Measurements from ENCODE around the gene GLDN. TPM values are rescaled to one million over a fixed set of nuclear protein-coding genes. Genes with fewer than 3 reads are reported as not detected.
"Not testable (repeated sequence)": the region's sequence is repeated elsewhere in the genome, so short reads cannot be mapped to it uniquely, and the experiment has no call there.

GLDN gene
- total RNA-seq, 1 donor from 2014 or later: not detected

- intact Hi-C loops (cut with micrococcal nuclease): no loop called here
- H3K4me1 Mint-ChIP-seq: no peaks in the 10 kb centered on the region
- no peaks in the 10 kb centered on the region for H3K9me3 Mint-ChIP-seq
- no peak for DNase-seq
- H3K4me3 Mint-ChIP-seq: no peak overlapping the region
- peaks cover 11% of the 10 kb centered on the region for H3K27me3 Mint-ChIP-seq
- no peak overlapping the region for H3K27ac Mint-ChIP-seq
- no peaks in the 10 kb centered on the region for H3K36me3 Mint-ChIP-seq (ENCODE audit: low read depth)
These were observed 55.5 kb downstream of the GLDN start for GRCh38 chr15:51396921-51397320.

GRCh38 chr15:51398626-51399025, 57.2 kb downstream of the GLDN start:
- intact Hi-C loops (cut with micrococcal nuclease): no loop called here
- DNase-seq: no peak
- H3K36me3 Mint-ChIP-seq (ENCODE audit: low read depth): no peaks in the 10 kb centered on the region
- peaks cover 11% of the 10 kb centered on the region for H3K27me3 Mint-ChIP-seq
- H3K9me3 Mint-ChIP-seq: no peaks in the 10 kb centered on the region
- H3K4me1 Mint-ChIP-seq: no peaks in the 10 kb centered on the region
- no peak overlapping the region for H3K27ac Mint-ChIP-seq
- no peak overlapping the region for H3K4me3 Mint-ChIP-seq

DNA sequence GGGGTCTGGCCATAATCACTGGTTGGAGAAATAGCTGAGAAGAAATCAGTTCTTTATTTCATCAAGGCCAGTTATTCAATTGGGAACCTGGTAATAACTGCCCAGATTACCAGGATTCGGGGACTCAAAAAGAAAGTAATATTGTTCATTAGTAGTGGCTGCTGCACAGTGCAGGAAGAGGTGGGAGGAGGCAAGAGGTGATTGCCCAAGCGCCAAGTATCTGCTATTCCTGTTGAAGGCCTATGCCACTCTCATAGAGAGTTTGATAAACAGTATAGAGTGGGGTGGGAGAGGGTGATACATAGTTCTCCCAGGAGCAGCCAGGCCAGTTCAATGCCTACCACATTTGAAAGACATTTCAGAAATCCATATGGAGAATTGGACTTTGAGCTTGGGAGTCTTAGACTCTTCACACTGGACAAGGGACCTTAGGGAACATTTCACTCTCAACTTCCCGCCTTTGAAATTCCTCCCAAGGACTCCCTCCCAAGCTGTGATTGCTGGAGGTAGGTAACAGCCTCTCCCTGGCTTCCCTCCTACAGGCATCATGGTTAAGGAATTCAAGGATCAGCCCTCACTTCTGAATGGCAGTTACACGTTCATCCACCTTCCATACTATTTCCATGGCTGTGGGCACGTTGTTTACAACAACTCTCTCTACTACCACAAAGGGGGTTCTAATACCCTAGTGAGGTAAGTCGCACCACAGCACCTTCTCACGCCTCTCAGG, 59.8 kb downstream of the GLDN start:
- no peaks in the 10 kb centered on the region for H3K4me1 Mint-ChIP-seq
- no peaks in the 10 kb centered on the region for H3K9me3 Mint-ChIP-seq
- no peaks in the 10 kb centered on the region for H3K36me3 Mint-ChIP-seq (ENCODE audit: low read depth)
- no peak for DNase-seq
- intact Hi-C loops (cut with micrococcal nuclease): no loop called here
- H3K27ac Mint-ChIP-seq: no peak overlapping the region
- H3K27me3 Mint-ChIP-seq: peaks cover 23% of the 10 kb centered on the region
- no peak overlapping the region for H3K4me3 Mint-ChIP-seq

DNA sequence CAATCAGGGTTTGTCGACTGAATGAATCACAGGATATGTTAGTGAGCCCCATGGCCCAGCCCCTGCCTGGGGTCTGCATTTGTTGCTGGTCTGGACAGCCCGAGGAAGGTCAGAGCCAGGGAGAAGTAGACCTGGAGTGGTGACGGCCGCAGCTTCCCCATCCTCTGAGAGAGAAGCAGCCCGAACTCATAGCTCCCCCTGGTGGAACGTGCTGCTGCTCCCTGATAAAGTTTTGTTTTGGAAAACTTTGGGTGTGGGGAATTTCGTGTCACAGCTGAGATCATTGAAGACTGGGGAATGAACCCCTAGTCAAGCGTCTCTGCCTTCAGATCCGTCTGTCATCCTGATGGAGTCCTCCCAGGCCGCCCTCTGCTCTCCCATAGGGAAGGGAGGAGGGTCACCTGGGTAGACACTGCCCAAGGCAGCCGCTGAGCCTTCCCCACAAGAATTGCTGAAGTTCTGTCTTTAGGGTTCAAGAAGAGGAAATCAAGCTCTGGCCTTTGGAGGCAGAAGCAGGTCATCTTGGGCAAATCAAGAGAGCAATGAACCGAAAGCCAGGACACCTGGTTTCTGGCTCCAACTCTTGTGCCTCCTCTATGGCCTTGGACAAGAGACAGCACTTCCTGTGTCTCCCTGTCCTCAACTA, 60.5 kb downstream of the GLDN start:
- H3K4me1 Mint-ChIP-seq: no peaks in the 10 kb centered on the region
- no peaks in the 10 kb centered on the region for H3K36me3 Mint-ChIP-seq (ENCODE audit: low read depth)
- no peaks in the 10 kb centered on the region for H3K9me3 Mint-ChIP-seq
- no peak overlapping the region for H3K27ac Mint-ChIP-seq
- DNase-seq: no peak
- H3K4me3 Mint-ChIP-seq: no peak overlapping the region
- intact Hi-C loops (cut with micrococcal nuclease): loop anchor here (2.0 kb wide), 1 partner anchor 239 kb away; no protein-coding TSS in a partner anchor
- peaks cover 22% of the 10 kb centered on the region for H3K27me3 Mint-ChIP-seq

- Mint-ChIP-seq H3K9me3 (no peaks in the 10 kb centered on the region), H3K4me3 (no peak overlapping the region), H3K4me1 (no peaks in the 10 kb centered on the region), H3K27me3 (peaks cover 24% of the 10 kb centered on the region), H3K36me3 (ENCODE audit: low read depth) (no peaks in the 10 kb centered on the region), H3K27ac (no peak overlapping the region)
- intact Hi-C loops (cut with micrococcal nuclease): loop anchor here (2.0 kb wide), 1 partner anchor 240 kb away; no protein-coding TSS in a partner anchor
- DNase-seq: no peak
These were observed 61.8 kb downstream of the GLDN start for GRCh38 chr15:51403072-51403878.

DNA sequence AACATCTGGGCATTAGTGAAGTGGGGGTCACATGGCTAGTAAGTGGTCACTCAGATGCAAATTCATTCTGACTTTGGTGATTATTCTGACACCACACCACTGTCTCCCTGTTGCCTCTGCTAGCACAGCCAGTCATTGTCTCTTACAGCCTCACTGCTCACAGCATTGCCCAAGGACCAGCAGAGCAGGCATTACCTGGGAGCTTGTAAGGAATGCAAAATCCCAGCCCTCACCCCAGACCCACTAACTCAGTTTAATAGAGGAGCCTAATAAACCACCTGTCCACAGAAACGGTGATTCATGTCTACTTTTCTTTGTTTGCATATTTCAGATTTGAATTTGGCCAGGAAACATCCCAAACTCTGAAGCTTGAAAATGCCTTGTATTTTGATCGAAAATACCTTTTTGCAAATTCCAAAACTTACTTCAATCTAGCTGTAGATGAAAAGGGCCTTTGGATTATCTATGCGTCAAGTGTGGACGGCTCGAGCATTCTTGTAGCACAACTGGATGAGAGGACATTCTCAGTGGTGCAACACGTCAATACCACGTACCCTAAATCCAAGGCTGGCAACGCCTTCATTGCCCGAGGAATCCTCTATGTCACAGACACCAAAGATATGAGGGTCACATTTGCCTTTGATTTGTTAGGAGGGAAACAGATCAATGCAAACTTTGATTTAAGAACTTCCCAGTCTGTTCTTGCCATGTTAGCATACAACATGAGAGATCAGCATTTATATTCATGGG, 62.7 kb downstream of the GLDN start:
- Mint-ChIP-seq H3K9me3 (no peaks in the 10 kb centered on the region), H3K27ac (no peak overlapping the region), H3K27me3 (peaks cover 24% of the 10 kb centered on the region), H3K4me1 (no peaks in the 10 kb centered on the region), H3K36me3 (ENCODE audit: low read depth) (no peaks in the 10 kb centered on the region), H3K4me3 (no peak overlapping the region)
- no peak for DNase-seq
- intact Hi-C loops (cut with micrococcal nuclease): loop anchor here (2.0 kb wide), 1 partner anchor 241 kb away; no protein-coding TSS in a partner anchor

GRCh38 chr15:51405693-51406523, 64.5 kb downstream of the GLDN start:
- Mint-ChIP-seq H3K27ac (no peak overlapping the region), H3K9me3 (no peaks in the 10 kb centered on the region)
- no peak for DNase-seq

GRCh38 chr15:51414256-51414860, 72.9 kb downstream of the GLDN start:
- Mint-ChIP-seq H3K27me3 (peaks cover 6% of the 10 kb centered on the region), H3K36me3 (ENCODE audit: low read depth) (no peaks in the 10 kb centered on the region), H3K4me1 (no peaks in the 10 kb centered on the region), H3K9me3 (peaks cover 3% of the 10 kb centered on the region), H3K4me3 (no peak overlapping the region), H3K27ac (no peak overlapping the region)
- intact Hi-C loops (cut with micrococcal nuclease): no loop called here
- no peak for DNase-seq

More at GRCh38 chr15:51405693-51406523, 64.5 kb downstream of the GLDN start:
- no peak overlapping the region for H3K4me3 Mint-ChIP-seq
- intact Hi-C loops (cut with micrococcal nuclease): no loop called here
- peaks cover 22% of the 10 kb centered on the region for H3K27me3 Mint-ChIP-seq
- no peaks in the 10 kb centered on the region for H3K36me3 Mint-ChIP-seq (ENCODE audit: low read depth)
- H3K4me1 Mint-ChIP-seq: no peaks in the 10 kb centered on the region

- Mint-ChIP-seq H3K4me3 (no peak overlapping the region), H3K36me3 (ENCODE audit: low read depth) (no peaks in the 10 kb centered on the region), H3K4me1 (no peaks in the 10 kb centered on the region), H3K27me3 (peaks cover 6% of the 10 kb centered on the region), H3K27ac (no peak overlapping the region), H3K9me3 (peaks cover 3% of the 10 kb centered on the region)
- no peak for DNase-seq
- intact Hi-C loops (cut with micrococcal nuclease): no loop called here
These were observed 74.7 kb downstream of the GLDN start for GRCh38 chr15:51416129-51416528.

DNA sequence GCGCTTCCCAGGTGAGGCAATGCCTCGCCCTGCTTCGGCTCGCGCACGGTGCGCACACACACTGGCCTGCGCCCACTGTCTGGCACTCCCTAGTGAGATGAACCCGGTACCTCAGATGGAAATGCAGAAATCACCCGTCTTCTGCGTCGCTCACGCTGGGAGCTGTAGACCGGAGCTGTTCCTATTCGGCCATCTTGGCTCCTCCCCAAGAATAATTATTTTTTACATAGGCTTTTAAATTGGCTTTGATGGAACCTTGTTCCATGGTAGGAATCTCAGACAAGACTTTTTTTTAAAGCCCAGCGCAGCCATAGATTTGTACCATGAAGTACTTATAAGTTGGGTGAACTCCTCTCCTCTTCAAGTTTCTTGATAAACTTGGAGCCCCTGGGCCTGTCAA, 81.6 kb downstream of the GLDN start:
- H3K4me1 Mint-ChIP-seq; H3K4me3 Mint-ChIP-seq; H3K27me3 Mint-ChIP-seq; H3K27ac Mint-ChIP-seq; intact Hi-C loops (cut with micrococcal nuclease); H3K36me3 Mint-ChIP-seq (ENCODE audit: low read depth); H3K9me3 Mint-ChIP-seq; DNase-seq: not testable (repeated sequence)

DNA sequence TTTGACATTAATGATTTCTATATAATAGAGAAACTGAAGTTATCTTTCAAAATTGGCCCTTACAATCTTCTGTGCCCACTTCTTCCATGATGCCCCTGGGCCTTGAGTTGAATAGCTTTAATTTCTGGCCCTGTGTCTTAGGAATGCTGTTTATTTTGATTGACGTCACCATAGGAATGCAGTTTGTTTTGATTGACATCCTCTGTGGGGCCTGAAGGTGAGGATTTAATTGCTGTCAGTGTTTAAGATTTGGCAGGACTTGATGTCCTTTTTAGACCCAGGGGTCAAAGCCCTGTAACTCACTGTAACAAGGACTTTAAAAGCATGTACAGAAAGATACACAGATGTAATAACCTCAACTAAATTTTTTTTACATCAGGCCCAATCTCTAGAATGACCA, 83.3 kb downstream of the GLDN start:
- Mint-ChIP-seq H3K9me3 (no peaks in the 10 kb centered on the region), H3K27ac (no peak overlapping the region), H3K27me3 (peaks cover 3% of the 10 kb centered on the region), H3K36me3 (ENCODE audit: low read depth) (no peaks in the 10 kb centered on the region), H3K4me3 (no peak overlapping the region), H3K4me1 (no peaks in the 10 kb centered on the region)
- no peak for DNase-seq
- intact Hi-C loops (cut with micrococcal nuclease): no loop called here

DNA sequence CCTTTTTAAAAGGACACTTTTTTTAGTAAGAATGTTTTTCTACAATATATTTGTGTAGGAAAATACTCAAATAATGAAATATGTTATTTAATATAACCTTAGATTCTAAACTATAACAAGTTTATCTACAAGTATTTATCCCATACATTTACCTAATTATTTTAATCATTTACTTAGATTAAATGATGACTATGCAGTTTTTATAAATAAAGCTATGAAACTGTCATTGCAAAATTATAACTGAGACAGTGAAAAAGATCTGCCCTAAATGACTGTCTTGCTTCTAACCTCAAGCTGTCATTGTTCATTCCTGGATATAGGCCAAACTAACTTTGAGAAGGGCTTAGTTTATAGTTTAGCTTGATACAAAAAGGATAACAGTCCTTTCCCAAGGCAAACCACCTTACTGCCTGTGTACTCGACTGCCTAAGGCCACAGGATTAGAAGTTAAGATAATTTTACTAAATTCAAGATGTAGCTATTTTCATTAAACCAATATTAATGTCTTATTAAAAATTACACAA, 84.1 kb downstream of the GLDN start:
- Mint-ChIP-seq H3K4me3 (no peak overlapping the region), H3K36me3 (ENCODE audit: low read depth) (no peaks in the 10 kb centered on the region), H3K9me3 (no peaks in the 10 kb centered on the region), H3K27me3 (peaks cover 3% of the 10 kb centered on the region), H3K27ac (no peak overlapping the region), H3K4me1 (no peaks in the 10 kb centered on the region)
- DNase-seq: no peak
- intact Hi-C loops (cut with micrococcal nuclease): no loop called here

All from activated CD4-positive, alpha-beta T cell treated with anti-CD3 and anti-CD28 coated beads, Interleukin-2, amount 10 ng/mL, durations not matched to agents 24 days and 14 days (primary cell).